ENCODE results near the gene EXOC3L2.
A peak's percentile ranks its signal among the peaks of the same experiment; 100 is the strongest.
"Not testable (repeated sequence)": the region's sequence is repeated elsewhere in the genome, so short reads cannot be mapped to it uniquely, and the experiment has no call there.

EXOC3L2 gene

DNA sequence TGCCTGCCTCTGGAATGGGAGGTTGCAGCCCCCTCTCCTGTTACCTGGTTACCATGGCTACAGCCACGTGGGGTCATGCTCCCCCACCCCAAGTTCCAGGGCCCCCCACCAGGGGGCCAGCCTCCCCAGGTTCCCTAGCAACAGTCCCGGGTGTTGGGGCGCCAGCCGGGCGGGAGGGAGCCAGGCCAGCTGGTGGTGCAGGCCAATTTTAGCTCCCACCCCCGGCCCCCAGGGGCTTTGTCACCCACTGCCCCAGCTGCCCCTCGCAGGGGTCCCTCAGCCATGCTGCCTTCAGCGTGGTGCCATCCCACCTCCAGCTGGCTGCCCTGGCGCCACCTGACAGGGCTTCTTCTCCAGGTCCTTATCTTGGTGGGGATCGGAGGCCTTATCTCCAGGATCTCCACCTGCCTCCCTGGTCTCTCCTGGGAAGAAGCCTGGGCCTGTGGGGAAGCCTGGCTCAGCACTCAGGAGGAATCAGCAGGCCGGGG is 8.9 kb upstream of the EXOC3L2 start:
- peak in 1 of 2 experiments; percentile 24 for DNase-seq

DNA sequence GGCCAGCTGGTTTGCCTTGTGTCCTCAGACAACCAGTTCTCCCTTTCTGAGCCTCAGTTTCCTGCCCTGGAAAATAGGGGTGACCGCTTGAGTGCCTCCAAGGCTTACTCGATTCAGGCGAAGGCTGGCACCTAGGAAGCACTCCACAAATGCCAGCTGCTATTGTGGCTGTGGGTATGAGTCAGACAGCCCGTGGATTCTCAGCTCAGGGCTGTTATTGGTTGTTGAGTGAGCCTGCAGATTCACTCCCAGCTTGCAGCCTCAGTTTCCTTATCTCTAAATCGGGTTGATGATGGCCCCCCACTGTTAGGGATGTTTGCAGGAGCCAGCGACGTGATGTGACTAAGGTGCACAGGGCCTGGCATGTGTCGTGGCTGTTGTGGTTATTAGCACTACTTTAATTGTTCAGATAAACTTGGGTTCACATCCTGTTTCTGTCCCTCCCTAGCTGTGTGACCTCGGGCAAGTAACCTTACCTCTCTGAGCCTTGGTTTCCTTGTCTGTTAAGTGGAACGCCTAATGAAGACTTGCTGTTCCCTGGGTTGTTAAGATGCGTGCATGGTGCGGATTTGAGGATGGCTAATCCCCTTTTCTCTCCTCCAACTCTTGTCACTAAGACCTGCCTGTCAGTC is 8.3 kb upstream of the EXOC3L2 start:
- DNase-seq: no peak

DNA sequence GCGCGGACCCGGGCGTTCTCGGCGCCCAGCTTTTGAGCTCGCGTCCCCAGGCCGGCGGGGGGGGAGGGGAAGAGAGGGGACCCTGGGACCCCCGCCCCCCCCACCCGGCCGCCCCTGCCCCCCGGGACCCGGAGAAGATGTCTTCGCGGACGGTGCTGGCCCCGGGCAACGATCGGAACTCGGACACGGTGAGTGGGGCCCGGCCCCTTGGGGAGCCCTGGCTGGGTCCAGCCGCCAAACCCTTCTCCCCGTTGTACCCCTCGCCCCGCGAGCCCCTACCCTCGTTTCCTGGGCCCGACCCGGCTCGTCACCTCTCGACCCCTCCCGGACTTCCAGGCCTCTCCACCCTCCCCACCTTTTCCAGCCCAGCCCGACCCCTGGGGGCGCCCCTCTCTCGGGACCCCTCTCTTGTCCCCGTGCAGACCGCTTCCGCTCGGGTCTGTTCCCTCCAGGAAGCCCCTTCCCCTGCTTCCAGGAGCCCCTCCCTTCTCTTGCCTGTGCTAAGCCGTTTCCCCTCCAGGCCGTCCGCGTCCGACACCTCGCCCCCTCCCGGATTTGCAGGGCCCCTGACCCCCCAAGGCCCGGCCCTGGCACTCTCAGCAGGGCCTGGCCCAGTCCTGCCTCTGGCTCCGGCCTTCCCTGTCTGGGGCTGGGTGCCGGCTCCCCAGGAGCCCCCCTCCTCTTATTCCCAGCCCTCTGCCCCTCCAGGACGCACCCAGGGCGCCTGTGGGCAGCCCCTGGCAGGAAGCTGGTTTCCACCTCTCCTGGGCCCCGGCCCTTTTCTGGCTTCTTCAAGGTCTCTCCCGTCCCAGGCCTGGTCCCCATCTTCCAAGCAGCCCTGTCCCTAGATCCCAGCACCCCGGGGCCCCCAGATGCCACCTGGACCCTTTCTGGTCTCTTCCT is 6.5 kb upstream of the EXOC3L2 start:
- DNase-seq: peak in 1 of 2 experiments; percentile 36

DNA sequence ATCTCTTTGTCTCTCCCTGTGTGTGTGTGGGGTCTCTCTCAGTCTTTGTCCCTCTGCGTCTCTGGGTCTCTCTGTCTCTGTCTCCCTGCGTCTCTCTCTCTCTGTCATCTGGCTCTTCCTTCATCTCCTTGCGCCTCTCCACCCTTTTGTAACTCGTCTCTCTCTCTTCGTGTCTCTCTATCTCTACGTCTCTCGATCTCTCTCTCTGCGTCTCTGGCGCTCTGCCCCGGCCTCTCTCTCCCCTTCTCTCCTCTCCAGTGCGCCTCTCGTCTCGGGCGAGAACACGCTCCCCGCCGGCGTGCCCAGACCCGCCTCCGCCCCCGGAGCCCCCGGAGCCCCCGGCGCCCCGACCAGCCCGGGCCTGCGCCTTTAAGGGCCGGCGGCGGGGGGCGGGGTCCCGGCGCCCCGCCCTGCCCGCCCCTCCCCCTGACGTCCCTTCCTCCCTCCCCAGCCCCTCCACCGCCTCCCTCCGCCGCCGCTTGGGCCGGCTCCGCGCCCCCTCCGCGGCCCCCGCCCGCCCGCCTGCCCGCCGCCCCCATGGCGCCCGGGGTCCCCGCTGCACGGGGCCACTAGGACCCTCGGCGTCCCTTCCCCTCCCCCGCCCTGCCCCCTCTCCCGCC is 5.7 kb upstream of the EXOC3L2 start, which contains the start of gene MARK4:
MARK4 (plus strand) TSS at position 440 of the 620 bp plus-strand sequence. CDS start 318 bp downstream, outside the sequence.
- DNase-seq: peak; percentile 20 to 61

DNA sequence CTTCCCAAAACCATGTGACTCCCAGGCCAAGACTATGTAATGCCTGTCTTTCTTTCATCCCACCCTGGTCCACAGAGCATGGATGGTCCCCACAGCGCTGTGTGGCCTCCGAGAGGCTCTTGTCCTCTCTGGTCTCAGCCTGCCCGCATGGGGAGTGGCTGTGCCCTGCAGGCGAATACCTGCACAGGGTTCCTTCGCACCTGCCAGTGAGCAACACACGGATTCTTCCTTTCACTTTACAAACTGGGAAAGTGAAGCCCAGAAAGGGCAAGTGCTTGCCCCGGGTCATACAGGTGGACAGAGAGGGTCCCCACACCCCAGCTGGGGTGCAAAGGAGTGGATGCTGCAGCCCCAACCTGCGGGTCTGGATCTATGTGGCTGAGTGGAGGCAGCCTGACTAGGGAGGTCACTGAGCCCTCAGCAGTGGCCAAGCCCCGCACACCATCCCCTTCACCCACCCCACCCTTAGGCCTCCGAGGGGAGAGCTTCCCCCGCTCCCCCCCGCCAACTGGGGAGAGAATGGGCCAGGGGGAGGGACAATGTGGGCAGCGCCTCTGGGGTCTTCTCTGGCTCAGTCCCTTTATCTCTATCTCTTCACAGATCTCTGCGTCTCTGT is 5.1 kb upstream of the EXOC3L2 start:
- DNase-seq: peak in 1 of 2 experiments; percentile 32

DNA sequence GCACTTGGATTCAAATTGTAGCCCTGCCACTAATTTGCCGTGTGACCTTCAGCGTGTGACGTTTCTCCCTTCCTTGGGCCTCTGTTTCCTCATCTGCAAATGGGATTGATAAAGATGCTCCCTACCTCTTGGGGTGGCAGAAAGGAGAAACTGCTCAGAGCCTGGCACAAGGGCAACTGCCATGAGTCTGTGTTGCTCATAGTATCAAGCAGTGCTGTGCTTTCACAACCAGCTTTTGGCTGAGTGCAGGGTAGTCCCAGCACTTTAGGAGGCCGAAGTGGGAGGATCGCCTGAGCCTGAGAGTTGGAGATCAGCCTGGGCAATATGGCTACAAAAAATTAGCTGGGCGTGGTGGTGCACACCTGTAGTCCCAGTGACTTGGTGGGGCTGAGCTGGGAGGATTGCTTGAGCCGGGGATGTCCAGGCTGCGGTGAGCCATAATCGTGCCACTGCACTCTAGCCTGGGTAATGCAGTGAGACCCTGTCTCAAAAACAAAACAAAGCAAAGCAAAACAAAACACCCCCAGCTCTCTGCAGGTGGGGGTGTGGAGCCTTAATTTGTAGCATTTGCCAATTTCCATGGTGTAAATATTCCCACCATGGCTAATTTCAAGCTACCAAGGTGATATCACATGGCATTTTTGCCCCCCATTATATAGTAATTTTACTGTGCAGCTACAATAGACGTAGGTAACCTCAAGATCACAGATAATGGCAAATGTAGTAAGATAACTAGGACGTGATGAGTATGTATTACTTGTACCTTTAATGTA is 4.2 kb upstream of the EXOC3L2 start:
- DNase-seq: no peak

DNA sequence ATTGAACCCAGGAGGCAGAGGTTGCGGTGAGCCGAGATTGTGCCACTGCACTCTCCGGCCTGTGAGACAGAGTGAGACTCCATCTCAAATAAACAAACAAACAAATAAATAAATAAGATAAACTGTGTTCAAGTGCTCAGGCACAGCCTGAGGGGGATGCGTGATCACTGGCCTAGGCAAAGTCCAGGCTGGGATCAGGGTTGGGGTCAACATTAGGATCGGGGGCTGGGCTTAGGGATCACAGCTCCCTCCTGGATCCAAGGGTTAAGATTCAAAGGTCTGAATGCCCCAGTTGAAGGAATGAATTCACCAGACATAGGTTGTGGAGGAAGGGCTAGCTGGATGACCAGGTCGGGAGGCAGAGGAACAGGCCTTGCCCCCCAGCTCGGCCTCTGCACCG is 1.9 kb upstream of the EXOC3L2 start:
- DNase-seq: no peak

DNA sequence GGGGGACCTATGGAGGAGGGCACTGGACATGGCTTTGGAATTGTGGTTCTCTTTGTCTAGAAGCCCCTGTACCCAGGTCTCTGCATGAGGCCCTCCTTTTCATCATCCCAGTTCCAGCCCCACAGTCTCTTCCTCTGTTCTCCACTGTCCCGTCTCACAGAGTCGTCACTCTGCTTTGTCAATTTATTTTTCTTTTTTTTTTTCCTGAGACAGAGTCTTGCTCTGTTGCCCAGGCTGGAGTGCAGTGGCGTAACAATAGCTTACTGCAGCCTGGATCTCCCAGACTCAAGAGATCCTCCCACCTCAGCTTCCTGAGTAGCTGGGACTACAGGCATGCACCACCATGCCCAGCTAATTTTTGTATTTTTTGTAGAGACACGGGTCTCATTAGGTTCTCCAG is 619 bp upstream of the EXOC3L2 start:
- no peak for DNase-seq

DNA sequence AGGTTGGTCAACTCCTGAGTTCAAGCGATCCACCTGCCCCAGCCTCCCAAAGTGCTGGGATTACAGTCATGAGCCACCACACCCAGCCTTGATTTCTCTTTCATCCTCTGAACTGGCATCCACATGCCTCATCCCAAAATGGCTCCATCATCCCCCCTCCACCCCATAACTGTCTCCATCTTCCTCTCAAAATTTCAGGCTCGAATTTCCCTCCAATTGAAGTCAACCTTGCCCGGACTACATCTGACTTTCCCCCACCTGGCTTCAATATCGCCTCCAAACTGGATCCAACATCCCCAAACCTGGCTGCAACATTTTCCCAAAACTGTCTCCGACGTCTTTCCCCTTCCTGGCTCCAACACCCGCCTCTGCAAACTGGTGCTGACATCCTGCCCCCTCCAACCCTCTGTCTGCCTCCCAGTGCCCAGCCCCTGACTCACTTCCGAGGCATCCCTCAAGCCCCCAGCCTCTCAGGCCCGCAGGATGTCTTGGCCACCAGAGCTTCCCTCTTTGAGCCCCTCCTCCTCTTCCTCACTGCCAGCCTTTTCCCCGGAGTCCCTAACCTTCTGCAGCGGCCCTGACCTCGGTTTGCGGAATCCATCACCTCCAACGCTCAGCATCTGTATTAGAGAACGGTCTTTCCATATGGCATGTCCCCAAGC is 943 bp downstream of the EXOC3L2 start:
- no peak for DNase-seq

DNA sequence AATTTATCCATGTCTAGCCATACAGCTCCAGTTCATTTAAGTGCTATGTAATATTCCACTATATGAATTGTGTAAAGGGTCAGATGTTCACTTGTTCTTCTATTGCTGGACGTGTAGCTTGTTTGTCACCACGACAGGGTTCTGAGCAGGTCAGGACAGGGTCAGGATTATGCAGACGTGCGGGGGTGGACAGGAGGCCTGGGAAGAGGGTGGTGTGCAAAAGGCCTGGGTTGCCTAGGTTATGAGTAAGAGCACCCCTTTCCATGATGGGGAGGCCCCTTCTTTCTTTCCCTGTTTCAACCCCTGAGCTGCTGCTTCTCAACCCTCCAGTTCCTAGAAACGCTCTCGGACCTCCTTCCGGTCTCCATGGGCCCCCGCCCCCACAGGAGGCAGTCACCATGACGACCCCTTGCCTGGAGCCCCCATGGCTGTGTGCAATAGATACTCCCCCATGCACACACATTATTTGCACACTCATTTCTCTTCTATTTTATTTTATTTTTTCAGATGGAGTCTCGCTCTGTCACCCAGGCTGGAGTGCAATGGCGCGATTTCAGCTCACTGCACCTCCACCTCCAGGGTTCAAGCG is 2.0 kb downstream of the EXOC3L2 start:
- no peak for DNase-seq

DNA sequence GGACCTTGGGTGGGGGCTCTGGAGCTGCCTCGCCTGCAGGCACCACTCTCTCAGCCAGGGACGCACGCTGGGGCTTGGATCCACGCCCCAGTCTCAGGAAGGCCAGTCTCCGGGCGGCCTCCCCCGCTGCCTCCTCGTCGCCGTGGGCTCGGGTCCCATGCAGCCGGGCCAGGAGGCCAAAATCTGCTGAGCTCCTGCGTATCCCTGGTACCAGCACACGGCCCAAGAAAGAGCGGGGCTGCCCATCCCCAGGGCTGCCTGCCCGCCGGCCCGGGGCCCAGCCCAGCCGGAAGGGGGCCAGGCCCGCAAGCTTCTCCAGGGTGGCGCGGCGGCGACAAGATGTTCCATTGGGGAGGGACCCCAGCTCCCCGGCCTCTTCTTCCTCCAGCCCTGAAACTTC is 6.7 kb downstream of the EXOC3L2 start:
- no peak for DNase-seq

DNA sequence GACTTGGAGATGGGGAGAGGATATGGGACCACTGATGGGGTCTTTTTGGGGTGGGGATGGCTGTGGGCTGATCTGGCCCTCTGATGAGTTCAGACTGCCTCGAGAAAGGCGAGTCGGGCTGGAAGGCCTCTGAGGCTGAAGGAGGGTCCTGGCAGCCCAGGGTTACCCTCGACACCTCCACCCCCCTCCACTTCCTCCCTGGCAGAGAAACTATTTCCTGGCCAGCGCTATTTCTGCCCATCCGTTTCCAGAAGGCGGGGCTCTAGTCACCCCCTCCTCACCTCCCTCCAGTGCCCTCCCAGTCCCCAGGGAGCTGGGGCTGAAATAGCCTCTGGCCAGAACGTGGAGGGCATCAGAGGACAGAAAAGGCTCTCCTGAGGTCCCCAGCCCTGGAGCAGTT is 9.7 kb downstream of the EXOC3L2 start:
- DNase-seq: no peak

DNA sequence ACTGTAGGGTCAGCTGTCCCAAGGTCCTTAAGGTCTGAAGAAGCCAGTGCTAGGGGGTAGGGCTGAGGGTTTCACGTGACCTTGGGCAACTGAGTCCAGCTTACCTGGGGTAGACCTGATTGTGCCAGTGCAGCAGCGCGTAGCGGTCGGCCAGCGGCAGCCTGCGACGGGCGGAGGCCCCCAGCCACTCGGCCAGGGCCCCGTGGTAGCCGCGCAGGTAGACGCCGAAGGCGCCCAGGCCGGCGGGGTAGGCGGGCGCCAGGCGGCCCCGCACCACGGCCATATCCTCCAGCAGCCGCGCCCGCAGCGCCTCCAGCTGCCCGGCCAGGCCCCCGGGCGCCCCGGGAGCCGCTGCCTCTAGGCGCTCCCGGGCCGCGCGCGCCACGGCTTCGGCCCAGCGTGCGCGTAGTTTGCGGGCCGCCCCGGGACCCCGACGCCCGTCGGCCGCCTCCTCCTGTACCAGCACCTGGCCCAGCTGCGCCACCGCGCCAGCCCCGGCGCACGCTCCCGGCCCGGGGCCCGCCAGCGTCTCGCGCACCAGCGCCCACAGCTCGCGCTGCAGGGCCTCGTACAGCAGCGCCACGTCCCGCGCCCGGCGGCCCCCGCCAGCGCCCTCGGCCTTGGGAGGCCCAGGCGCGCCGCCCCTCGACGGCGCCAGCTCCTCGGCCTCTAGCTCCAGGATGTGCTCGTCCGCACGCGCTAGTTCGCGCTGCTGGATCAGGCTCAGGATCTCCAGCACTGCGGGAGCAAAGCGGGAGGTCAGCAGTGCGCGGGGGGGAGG is 10.9 kb downstream of the EXOC3L2 start:
- peak in 1 of 2 experiments; percentile 12 for DNase-seq

DNA sequence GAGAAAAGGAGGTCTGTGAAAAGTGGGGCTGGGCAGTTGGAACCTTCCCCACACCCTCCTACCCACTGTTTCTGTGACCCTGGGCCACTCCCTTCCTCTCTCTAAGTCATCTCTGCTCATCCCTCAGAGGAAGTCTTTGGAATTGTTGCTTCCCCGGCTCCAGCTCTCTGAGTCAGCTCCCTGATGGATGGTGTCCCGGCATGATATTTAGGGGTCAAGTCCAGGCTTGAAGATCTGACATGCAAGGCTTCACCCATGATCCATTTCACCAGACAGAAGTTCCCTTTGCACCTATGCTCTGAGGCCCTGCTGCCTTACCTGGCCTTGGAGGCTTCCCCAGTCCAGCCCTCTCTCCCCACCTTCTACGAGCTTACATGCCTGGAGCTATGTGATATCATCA is 13.3 kb downstream of the EXOC3L2 start:
- DNase-seq: no peak

DNA sequence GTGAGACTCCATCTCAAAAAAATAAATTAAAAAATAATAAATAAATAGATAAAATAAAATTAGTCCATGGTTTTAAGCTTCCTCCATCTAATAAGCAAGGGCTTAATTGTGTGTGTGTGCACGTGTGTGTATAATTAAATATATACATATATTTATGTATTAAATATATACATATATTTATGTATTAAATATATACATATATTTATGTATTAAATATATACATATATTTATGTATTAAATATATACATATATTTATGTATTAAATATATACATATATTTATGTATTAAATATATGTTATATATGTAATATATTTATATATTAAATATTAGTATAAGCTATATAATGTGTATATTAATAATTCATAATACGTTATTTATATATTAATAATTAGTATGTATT is 16.2 kb downstream of the EXOC3L2 start:
- not testable (repeated sequence) for DNase-seq

DNA sequence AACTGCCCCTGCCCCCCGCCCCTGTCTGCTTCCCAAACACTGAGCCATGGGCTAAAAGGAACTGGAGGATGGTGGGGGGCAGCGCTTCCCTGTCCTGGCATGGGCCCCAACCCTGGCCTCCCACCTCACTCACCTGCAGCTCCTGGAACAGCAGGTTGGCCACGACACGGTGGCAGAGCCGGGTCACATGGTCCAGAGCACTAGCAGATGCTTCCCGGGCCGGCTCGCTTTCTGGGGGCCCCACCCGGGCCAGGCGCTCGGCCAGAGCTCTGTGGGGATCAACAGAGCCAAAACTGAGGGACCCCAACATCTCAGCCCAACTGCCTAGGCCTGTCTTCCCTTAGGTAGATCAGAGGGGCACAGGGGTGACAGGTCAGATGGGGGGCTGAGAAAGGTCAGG is 20.6 kb downstream of the EXOC3L2 start:
- no peak for DNase-seq

DNA sequence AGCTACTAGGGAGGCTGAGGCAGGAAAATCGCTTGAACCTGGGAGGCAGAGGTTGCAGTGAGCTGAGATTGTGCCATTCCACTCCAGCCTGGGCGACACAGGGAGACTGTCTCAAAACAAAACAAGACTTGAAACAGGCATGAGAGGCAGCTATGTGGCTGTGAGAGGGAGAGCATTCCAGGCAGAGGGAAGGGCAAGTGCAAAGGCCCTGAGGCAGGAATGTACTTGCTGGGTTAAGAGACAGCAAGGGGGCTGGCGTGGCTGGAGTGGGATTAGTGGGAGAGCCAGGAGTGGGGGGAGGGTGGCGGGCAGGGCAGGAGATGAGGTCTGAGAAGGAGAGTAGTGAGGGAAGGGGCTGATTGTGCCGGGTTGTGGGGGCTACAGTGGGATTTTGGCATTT is 21.3 kb downstream of the EXOC3L2 start:
- DNase-seq: no peak

DNA sequence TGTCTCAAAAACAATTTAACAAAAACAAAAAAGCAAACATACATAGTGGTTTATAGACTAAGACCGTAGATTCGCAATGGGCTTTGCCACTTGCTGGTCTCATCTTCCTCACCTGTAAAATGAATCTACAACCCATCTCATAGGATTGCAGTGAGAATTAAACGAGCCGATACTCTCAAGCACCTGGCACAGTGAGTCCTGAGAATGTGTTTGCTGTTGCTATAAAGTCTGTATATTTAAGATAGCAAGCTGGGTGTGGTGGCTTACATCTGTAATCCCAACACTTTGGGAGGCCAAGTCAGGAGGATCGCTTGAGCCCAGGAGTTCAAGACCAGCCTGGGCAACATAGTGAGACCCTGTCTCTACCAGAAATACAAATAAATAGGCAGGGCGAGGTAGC is 22.5 kb downstream of the EXOC3L2 start:
- no peak for DNase-seq

DNA sequence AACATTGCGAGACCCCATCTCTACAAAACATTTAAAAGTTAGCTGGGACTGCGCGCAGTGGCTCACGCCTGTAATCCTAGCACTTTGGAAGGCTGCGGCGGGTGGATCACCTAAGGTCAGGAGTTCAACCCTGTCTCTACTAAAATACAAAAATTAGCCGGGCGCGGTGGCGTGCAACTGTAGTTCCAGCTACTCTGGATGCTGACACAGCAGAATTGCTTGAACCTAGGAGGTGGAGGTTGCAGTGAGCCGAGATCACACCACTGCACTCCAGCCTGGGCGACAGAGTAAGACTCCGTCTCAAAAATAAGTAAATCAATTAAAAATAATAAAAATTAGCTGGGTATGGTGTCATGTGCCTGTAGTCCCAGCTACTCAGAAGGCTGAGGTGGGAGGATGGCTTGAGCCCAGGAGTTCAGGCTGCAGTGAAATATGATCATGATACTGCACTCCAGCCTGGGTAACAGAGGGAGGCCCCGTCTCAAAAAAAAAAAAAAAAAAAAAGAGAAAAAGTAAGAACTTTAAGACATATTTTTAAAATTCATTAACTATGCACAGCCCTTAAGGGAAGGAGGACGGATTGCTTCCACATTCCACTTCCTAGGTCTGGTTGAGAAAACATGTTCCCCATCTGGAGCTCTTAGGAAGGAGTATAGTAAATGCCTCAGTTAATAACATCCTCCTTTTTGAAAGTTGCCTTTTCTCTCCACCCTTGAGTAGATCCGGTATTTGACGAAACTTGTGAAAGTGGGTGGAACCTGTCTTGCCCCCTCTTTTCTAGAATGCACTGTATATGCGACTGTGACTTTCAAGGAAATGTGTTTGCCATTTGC is 26.1 kb downstream of the EXOC3L2 start:
- no peak for DNase-seq

DNA sequence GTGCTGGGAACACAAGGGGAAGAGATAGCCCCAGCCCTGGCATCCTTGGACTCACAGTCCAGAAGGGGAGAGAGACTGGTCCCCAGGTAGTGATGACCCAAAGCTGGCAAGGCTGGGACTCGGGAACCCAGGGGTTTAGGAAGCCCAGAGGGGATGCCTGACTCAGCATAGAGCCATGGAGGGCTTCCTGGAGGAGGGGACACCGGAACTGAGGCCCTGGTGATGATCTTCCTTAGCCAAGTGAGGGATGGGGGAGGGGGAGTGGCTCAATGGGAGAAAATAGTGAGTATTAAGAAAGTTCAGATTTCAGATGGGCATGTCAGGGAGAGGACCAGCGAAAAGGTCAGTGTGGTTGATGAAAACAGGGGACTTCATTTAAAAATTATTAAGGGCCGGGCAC is 26.8 kb downstream of the EXOC3L2 start:
- no peak for DNase-seq
